Activated CD4-positive, alpha-beta T cell treated with anti-CD3 and anti-CD28 coated beads for 24 hours (primary cell): Measurements from ENCODE around the gene GOLGA6B.
"Not testable (repeated sequence)": the region's sequence is repeated elsewhere in the genome, so short reads cannot be mapped to it uniquely, and the experiment has no call there.

Source experiments
- DNase-seq, 2 donors: peaks; one replicate each; pipeline ENCODE4 v3.0.0-alpha.2; 2020; ENCODE audit warnings: low read depth in 2 of 2

GOLGA6B gene

DNA sequence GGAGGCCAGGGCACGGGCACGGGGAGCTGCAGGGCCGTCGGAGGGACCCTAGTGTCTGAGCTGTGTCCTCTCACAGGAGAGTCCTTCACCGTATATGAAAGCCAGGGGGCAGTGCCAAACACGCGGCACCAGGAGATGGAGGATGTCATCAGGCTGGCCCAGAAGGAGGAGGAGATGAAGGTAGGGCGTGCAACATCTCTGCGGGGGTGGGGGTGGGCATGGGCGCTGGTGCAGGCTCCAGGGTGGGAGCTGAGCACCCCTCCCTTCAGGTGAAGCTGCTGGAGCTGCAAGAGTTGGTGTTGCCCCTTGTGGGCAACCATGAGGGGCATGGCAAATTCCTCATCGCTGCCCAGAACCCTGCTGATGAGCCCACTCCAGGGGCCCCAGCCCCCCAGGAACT, 11.2 kb downstream of the GOLGA6B start:
- DNase-seq, result not testable (repeated sequence)

DNA sequence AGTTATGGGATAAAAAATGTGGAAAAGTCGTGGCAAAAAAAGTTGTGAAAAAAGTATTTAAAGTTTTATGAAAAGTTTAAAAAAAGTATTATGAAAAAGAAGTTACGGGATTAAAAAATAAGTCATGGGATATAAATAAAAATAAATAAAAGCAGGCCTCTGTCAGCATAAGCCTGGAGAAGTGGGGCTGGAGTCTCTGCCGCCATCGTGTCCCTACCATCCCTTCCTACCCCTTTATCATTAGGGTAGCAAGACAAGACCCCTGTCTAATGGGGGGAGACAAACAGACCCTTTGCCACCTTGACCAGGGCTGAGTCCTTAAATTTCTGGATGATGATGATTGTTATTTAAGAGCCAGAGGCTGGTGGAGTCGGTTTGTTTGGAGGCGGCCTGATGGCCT, 15.3 kb downstream of the GOLGA6B start:
- DNase-seq, result not testable (repeated sequence)

DNA sequence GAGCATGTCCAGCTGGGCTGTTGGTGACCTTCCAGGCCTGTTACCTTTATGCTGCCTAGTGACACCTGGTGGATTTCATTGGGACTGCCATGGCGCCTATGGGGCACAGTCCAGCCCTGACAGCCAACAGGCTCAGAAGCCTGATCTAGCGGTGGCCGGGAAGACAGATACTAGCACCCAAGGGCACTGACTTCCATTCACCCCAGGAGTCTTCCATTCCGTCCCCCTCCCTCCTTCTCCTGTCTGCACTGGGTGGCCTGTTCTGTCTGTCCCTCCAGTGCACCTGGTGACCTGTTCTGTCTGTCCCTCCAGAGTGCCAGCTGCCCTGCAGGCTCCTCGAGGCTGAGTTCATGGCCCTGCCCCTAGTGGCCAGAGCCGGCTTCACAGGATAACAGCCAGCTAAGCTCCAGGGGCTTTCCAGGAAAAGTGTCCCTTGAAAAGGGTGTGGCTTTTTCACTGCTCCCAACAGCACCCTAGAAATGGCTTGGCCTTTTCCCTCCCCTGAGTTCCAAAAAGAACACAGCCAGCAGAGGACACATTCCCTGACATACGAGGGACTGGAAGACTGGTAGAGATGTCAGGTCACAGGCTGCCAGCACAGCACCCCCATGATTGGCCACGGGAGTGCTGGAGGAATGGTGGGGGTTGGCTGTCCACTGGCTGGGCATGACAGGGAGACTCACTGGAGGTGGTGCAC, 16.3 kb downstream of the GOLGA6B start:
- DNase-seq, result peak; percentile 45 to 67

DNA sequence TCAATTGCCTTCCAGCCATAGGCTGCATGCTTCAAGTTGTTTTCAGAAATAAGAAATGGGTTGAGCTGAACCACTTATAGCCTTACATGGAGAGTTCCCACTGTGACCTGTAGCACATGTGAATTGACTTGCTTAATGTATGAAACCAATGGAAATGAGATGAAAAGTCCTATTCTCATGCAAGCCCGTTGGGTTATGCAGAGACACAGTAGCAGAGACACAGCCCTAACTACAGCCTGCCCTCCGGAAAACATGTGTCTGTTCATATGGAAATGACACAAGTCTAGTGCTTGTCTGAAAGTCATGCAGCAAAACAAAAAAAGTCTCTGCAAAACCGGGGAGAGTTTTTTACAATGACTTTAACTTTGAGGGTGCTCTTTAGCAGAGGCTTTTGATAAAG, 17.0 kb downstream of the GOLGA6B start:
- no peak for DNase-seq

DNA sequence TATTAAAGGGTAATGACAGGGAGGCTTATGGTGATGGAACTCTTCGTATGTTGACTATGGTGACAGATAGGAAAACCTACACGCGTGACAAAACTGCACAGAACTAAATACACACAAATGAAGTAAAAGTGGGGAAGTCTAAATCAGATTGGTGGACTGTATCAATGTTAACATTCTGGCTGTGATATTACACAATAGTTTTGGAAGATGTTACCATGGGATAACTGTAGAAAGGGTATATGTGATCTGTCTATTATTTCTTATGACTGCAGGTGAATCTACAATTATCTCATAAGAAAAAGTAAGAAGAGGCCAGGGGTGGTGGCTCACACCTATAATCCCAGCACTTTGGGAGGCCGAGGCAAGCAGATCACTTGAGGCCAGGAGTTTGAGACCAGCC, 22.3 kb downstream of the GOLGA6B start:
- no peak for DNase-seq

DNA sequence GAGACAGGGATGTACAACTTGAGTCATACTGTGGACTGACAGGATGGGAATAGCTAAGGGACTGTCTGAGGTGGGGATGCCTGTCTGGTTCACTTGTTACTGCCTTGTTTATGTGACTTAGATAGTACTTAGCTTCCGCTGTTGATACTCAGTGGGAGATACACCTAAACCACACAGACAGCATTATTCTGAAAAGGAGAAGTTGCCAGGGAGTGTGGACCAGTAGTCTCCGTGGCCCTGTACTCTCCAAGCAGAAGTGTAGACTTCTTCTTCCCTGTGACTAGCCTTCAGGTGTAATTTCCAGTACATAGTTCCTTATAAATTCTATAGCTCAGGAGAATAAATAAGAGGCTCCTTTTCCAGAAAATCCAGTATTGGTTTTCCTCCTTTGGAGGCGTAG, 26.4 kb downstream of the GOLGA6B start:
- no peak for DNase-seq

DNA sequence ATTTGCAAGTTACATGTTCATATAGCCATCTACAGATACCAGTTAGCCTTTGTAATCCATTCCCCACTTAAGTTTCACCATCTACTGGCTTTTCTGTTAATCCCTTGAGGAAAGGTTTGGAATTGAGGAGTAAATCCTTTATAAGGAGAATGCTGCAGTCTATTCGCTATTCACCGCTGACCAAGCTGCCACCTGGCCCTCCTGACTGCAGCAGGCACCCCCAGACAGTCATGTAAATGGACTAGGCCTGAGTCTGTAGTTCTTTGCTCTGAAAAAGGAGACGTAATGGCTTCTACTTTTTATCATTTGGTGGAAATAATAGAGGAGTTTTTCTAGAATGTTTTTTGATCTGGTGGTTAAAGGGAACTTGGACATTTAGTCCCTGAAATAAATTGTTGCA, 28.3 kb downstream of the GOLGA6B start:
- no peak for DNase-seq

DNA sequence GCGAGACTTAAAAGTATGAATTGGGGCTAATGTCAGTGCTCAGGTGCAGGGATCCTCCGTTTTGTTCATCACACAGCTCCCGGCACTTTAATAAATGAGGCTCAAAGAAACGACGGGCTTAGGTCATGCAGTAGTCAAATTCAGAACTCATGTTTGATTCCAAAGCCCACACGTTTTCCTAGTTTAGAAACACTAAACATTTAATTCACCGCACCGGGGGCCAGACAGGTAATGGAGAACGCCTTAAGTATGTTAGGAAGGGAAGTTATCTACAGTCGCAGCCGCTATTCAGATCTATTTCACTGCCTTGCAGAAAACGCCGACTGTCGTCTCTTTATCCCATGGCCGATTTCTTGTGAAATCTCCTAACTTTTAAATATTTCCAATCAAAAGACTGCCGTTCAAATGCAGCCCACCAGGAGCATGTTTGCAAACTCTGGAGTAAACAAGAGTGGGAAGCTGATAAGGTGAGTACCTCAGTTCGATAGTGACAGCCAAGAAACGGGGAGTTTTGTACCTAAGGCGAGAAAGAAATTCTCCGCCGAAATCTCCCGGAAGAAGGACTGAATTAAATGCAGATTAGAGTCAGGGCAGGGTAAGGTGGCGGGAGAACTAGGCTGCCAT, 30.9 kb downstream of the GOLGA6B start:
- DNase-seq, result no peak

DNA sequence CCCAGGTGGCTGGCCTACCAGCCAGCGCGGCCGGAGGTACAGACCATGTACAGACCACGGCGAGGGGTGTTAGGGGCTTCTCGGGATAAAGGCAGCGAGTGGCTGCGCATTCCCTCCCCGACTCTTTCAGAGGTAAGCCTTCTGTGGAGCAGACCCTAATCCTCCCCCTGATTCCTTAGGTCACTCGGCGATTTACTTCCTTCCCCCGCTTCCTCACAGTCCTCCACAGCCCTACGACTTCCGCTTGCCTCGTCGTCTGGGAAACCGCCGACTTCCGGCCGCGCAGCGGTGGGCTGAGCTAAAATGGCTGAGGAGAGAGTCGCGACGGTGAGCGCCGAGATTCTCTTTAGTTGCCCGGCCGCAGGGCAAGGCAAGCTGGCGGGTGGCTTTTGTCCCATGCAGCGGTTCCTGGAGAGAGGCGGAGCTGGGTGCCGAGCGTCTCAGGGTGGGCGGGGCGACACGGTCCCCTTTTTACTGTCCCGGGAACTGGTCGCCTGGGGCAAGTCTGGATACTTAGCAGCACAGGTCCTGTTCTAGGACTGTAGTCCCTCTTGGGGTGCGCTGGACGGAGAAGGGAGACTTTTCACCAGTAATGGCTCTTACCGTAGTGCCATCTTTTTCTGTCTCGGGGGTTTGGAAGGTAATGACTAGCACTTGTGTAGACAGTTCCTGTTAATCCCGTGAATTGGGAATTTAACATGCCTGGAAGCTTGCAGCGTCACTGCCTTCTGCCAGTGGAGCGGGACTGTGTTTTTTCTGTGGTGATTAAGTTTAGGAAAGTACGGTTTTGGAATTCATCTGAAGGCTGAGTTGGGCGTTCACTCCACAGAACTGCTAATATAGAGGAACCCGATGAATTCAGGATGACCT, 31.7 kb downstream of the GOLGA6B start, which contains the start of the genes BBS4 and HIGD2B:
Gene BBS4 (plus strand): TSS at position 283 of the 870 bp plus-strand sequence. CDS start 21 bp downstream, at position 304.
Gene HIGD2B (minus strand): TSS at position 258 of the 870 bp plus-strand sequence. CDS start 9,808 bp downstream, outside the sequence.
- DNase-seq, result peak; percentile 72 to 79

DNA sequence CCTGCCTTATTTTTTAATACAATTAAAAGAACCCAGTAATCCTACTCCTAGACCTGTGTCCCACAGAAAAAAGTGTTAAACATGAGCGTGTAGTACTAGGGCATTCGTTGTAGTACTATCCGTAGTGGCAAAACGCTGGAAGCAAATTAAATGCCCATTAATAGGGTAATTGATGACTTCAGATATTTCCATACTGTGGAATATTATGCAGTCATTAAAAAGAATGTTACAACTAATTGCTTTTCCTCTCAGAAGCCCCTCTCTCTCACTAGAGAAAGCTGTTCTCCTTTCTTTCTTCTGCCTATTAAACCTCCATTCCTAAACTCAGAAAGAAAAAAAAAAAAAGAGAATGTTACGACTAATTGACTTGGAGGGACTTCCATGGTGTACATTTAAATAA, 34.2 kb downstream of the GOLGA6B start:
- DNase-seq, result no peak

DNA sequence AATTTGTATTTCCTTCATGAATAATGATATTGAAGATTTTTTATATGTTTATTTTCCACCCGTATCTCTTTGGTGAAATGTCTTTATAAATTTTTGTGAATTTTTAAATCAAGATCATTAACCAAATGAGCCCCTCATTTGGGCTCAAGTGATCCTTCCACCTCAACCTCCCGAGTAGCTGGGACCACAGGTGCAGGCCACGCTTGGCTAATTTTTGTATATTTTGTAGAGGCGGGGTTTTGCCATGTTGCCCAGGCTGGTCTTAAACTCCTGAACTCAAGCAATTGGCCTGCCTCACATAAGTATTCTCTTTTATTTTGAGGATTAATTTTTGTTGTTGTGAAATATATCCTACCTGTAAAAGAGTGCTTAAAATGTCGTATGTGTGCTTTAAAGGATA, 36.4 kb downstream of the GOLGA6B start:
- DNase-seq, result no peak

DNA sequence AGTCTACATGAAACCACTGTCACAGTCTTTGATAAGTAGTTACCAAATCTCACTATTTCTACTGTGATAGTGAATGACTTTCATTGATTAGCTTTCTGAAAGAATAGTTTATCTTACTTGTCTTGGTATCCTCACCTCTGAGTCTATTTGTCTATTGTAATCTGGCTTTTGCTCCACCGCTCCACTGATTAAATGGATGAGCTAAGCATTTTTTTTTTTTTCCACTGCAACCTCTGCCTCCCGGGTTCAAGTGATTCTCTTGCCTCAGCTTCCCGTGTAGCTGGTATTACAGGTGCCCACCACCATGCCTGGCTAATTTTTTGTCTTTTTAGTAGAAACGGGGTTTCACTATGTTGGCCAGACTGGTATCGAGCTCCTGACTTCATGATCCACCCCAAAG, 44.4 kb downstream of the GOLGA6B start:
- DNase-seq, result no peak

DNA sequence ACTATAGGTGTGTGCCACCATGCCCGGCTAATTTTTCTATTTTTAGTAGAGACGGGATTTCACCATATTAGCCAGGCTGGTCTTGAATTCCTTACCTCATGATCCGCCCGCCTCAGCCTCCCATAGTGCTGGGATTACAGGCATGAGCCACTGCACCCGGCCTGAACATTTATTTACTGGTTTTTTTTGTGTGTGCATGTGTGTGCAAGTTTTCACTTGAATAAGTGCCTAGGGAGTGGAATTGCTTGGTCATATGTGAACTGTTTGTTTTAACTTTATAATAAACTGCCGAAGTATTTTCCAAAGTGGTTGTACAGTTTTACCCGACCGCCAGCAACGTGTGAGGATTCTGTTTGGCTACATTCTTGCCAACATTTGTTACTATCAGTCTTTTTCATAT, 45.6 kb downstream of the GOLGA6B start:
- no peak for DNase-seq

DNA sequence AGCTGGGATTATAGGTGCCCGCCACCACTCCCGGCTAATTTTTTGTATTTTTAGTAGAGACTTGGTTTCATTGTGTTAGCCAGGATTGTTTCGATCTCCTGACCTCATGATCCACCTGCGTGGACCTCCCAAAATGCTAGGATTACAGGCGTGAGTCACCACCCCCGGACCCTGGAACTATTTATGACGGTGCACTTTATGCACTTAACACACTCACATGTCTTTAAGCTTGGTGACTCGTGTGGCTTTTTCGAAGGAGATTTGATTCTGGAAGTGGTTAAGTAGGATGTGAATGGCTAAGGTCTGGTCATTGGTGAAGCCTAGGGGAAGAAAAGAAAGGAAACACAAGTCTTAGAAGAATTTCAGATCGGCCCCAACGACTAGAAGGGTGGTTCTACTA, 51.8 kb downstream of the GOLGA6B start:
- no peak for DNase-seq

DNA sequence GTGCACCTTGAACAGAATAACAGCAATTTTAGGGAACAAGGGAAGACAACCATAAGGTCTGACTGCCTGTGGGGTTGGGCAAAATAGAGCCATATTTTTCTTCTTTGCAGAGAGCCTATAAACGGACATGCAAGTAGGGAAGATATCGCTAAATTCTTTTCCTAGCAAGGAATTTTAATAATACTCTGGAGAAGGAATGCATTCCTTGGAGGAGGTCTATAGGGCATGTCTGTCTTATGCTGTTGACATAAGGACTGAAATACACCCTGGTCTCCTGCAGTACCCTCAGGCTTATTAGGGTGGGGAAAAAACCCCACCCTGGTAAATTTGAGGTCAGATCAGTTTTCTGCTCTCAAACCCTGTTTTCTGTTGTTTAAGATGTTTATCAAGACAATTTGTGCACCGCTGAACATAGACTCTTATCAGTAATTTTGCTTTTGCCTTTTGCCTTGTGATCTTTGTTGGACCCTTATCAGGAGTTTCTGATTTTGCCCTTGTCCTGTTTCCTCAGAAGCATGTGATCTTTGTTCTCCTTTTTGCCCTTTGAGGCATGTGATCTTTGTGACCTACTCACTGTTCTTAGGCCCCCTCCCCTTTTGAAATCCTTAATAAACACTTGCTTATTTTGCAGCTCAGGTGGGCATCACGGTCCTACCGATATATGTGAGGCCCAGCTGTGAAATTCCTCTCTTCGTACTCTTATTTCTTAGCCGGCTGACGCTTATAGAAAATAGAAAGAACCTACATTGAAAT, 54.2 kb downstream of the GOLGA6B start:
- DNase-seq, result not testable (repeated sequence)
